Fibroblast of lung (primary cell): ENCODE results near the gene TACC2. TPM values are rescaled to one million over a fixed set of nuclear protein-coding genes. Genes with fewer than 3 reads are reported as not detected.
"Not testable (repeated sequence)": the region's sequence is repeated elsewhere in the genome, so short reads cannot be mapped to it uniquely, and the experiment has no call there.

Source experiments
- DNase-seq, 2 donors: peaks; one replicate each; pipeline versions ENCODE4 v3.0.0 to v3.0.0-alpha.2; 2010; ENCODE audit warnings: low read depth in 2 of 2
- H2AFZ ChIP-seq: 2 replicates; pipeline ENCODE4 v1.5.1; 2012; ENCODE audit warnings: low read length, control low read depth, inconsistent platforms
- H3K27ac ChIP-seq: 2 replicates; pipeline ENCODE4 v1.5.1; 2011; ENCODE audit warnings: low read length, control low read depth; ENCODE audit not compliant: insufficient read depth
- H3K27me3 ChIP-seq: 2 replicates; pipeline ENCODE4 v1.5.1; 2011; ENCODE audit warnings: mild to moderate bottlenecking, low read length; ENCODE audit not compliant: control insufficient read depth, insufficient read depth
- H3K36me3 ChIP-seq: 2 replicates; pipeline ENCODE4 v1.5.1; 2011; ENCODE audit warnings: low read length; ENCODE audit not compliant: control insufficient read depth, insufficient read depth
- H3K4me1 ChIP-seq: 2 replicates; pipeline ENCODE4 v1.5.1; 2011; ENCODE audit warnings: low read length; ENCODE audit not compliant: control insufficient read depth, insufficient read depth; ENCODE audit errors: extremely low read depth
- H3K4me2 ChIP-seq: 2 replicates; pipeline ENCODE4 v1.5.1; 2011; ENCODE audit warnings: low read length, control low read depth; ENCODE audit not compliant: insufficient read depth; ENCODE audit errors: extremely low read depth
- H3K4me3 ChIP-seq, 4 experiments: fragments of 200-600 bp in 1 of 4; sonication (generic) in 1 of 4; replicated peaks in 1 of 4; 2 replicates each; pipeline ENCODE4 v1.5.1; 2011 to 2016; ENCODE audit warnings: low read length in 4 of 4, low read depth in 3 of 4, mild to moderate bottlenecking in 3 of 4, control low read depth in 2 of 4, inconsistent platforms in 1 of 4, mixed read lengths in 1 of 4; ENCODE audit not compliant: insufficient read depth in 1 of 4; ENCODE audit errors: control extremely low read depth in 1 of 4
- H3K79me2 ChIP-seq: 2 replicates; pipeline ENCODE4 v1.5.1; 2012; ENCODE audit warnings: mild to moderate bottlenecking, low read length, inconsistent platforms; ENCODE audit not compliant: control insufficient read depth, insufficient read depth
- H3K9ac ChIP-seq: 2 replicates; pipeline ENCODE4 v1.5.1; 2011; ENCODE audit warnings: mild to moderate bottlenecking, low read length, control low read depth; ENCODE audit not compliant: insufficient read depth
- H3K9me3 ChIP-seq: 2 replicates; pipeline ENCODE4 v1.5.1; 2012; ENCODE audit warnings: low read depth, low read length; ENCODE audit not compliant: control insufficient read depth, insufficient read depth
- H4K20me1 ChIP-seq: 2 replicates; pipeline ENCODE4 v1.5.1; 2011; ENCODE audit warnings: low read length; ENCODE audit not compliant: control insufficient read depth, insufficient read depth; ENCODE audit errors: extremely low read depth
- EZH2 ChIP-seq: IDR thresholded peaks from 2 replicates; pipeline ENCODE4 v1.5.1; 2012; ENCODE audit warnings: low read length, control low read depth, mild to moderate bottlenecking; ENCODE audit errors: missing control alignments
- polyA plus RNA-seq, 2 donors: library from polyadenylated mRNA; depleted of rRNA in 1 of 2; stranded (reverse) in 1 of 2; unstranded in 1 of 2; fragments of >200 nt; gene quantifications; 2 replicates each; pipeline ENCODE4 v1.2.1, GENCODE V29; 2011 to 2012; ENCODE audit warnings: missing spikeins in 1 of 2
- total RNA-seq: library from RNA; depleted of rRNA; stranded (reverse); fragments of >200 nt; gene quantifications from 2 replicates; pipeline ENCODE4 v1.2.1, GENCODE V29; 2014
- TF ChIP-seq, protein P1 (sequence below), 2 donors: IDR thresholded peaks in 1 of 2; conservative IDR thresholded peaks in 1 of 2; 1 replicate in 1 of 2; 2 replicates in 1 of 2; pipeline ENCODE4 v1.5.1; 2011 to 2012; ENCODE audit warnings: low read length in 2 of 2, control low read depth in 1 of 2, inconsistent platforms in 1 of 2, low read depth in 1 of 2, mild to moderate bottlenecking in 1 of 2

TACC2 gene
- total and polyA plus RNA-seq, 2 donors (not counting 1 experiment from before 2014, with no cell fraction given) = 7.6 to 13.0 TPM

- no peak overlapping the region for H2AFZ ChIP-seq
Observed at GRCh38 chr10:121983852-121984251, 5.1 kb upstream of the TACC2 start.

DNA sequence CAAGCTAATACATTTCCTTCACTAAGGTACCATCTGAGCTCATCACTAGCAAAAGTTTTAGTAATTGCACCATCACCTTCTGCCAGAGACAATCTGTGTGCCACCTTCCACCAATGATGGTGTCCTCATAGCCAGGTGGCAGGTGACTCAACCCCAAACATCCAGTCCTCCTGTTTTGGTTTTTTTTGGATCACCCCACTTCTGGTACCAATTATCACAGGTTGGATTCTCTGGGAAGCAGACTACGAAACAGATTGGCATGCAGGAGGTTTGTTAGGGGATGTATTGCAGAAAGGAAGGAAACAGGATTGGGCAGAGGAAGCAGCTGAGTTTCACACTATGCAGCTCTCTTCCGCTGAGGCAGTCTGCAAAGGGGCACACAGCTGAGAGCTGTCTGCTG, 4.5 kb upstream of the TACC2 start:
- H3K27me3 ChIP-seq = no peaks in the 10 kb centered on the region
- no peaks in the 10 kb centered on the region for H3K4me1 ChIP-seq
- H3K4me2 ChIP-seq = no peak overlapping the region
- no peak overlapping the region for H2AFZ ChIP-seq
- no peak overlapping the region for H3K4me3 ChIP-seq
- H3K27ac ChIP-seq = no peak overlapping the region
- TF ChIP-seq EZH2 = no peak
- H3K9ac ChIP-seq = no peak overlapping the region
- no peak for DNase-seq
- no peaks in the 10 kb centered on the region for H3K79me2 ChIP-seq
- H4K20me1 ChIP-seq = no peaks in the 10 kb centered on the region
- H3K36me3 ChIP-seq = no peaks in the 10 kb centered on the region
- peaks cover 1% of the 10 kb centered on the region for H3K9me3 ChIP-seq

More at GRCh38 chr10:121983852-121984251, 5.1 kb upstream of the TACC2 start:
- no peaks in the 10 kb centered on the region for H3K4me1 ChIP-seq
- no peak overlapping the region for H3K4me3 ChIP-seq
- H3K36me3 ChIP-seq = no peaks in the 10 kb centered on the region
- H3K79me2 ChIP-seq = no peaks in the 10 kb centered on the region
- H3K9me3 ChIP-seq = peaks cover 1% of the 10 kb centered on the region
- no peak overlapping the region for H3K27ac ChIP-seq
- DNase-seq = no peak
- no peak for TF ChIP-seq EZH2
- TF ChIP-seq, protein P1, sequence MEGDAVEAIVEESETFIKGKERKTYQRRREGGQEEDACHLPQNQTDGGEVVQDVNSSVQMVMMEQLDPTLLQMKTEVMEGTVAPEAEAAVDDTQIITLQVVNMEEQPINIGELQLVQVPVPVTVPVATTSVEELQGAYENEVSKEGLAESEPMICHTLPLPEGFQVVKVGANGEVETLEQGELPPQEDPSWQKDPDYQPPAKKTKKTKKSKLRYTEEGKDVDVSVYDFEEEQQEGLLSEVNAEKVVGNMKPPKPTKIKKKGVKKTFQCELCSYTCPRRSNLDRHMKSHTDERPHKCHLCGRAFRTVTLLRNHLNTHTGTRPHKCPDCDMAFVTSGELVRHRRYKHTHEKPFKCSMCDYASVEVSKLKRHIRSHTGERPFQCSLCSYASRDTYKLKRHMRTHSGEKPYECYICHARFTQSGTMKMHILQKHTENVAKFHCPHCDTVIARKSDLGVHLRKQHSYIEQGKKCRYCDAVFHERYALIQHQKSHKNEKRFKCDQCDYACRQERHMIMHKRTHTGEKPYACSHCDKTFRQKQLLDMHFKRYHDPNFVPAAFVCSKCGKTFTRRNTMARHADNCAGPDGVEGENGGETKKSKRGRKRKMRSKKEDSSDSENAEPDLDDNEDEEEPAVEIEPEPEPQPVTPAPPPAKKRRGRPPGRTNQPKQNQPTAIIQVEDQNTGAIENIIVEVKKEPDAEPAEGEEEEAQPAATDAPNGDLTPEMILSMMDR (conservative IDR thresholded peaks at IDR 0.05 in 1 of 2, IDR thresholded peaks at IDR 0.05 in 1 of 2; ENCODE audit: low read depth in 1 of 2, low read length in 2 of 2) = no peak
- no peak overlapping the region for H3K4me2 ChIP-seq
- no peak overlapping the region for H3K9ac ChIP-seq
- H4K20me1 ChIP-seq = no peaks in the 10 kb centered on the region
- H3K27me3 ChIP-seq = no peaks in the 10 kb centered on the region

DNA sequence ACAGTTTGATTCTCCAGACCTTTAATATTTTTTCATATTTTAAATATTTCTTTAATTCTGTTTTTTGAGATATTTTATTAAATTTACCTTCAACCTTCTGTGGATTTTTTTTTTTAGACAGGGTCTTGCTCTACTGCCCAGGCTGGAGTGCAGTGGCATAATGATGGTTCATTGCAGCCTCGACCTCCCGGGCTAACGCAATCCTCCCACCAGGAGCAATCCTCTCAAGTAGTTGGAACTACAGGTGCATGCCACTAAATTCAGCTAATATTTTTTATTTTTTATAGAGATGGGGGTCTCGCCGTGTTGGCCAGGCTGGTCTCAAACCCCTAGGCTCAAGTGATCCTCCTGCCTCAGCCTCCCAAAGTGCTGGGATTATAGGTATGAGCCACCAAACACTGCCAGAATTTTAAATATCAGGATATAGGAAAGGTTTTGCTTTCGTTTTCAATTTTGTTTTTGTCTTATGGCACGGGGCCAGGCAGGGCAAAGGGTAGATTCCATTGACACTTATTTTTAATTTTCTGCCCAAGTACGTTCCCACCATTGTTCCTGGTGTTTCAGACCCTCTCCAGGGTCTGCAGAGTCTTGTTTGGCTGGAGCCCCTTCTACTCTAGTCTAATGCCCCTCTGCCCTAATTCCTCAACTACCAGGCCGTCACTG, 1.2 kb downstream of the TACC2 start:
- TF ChIP-seq, protein P1 (conservative IDR thresholded peaks at IDR 0.05 in 1 of 2, IDR thresholded peaks at IDR 0.05 in 1 of 2; ENCODE audit: low read depth in 1 of 2, low read length in 2 of 2) = no peak
- TF ChIP-seq EZH2 = no peak
- Histone ChIP-seq H3K27ac (no peak overlapping the region), H3K4me2 (peak overlapping the region; percentile 44), H3K4me3 (no peak overlapping the region), H3K36me3 (no peaks in the 10 kb centered on the region), H3K4me1 (no peaks in the 10 kb centered on the region), H3K9me3 (no peaks in the 10 kb centered on the region), H4K20me1 (no peaks in the 10 kb centered on the region), H3K79me2 (no peaks in the 10 kb centered on the region), H3K27me3 (no peaks in the 10 kb centered on the region), H3K9ac (no peak overlapping the region), H2AFZ (no peak overlapping the region)
- DNase-seq = no peak

GRCh38 chr10:121991727-121992126, 2.8 kb downstream of the TACC2 start:
- H3K9me3 ChIP-seq, H4K20me1 ChIP-seq, H3K27ac ChIP-seq, H3K9ac ChIP-seq, DNase-seq, H3K4me2 ChIP-seq, H3K27me3 ChIP-seq, H3K4me3 ChIP-seq, H3K4me1 ChIP-seq, H2AFZ ChIP-seq, H3K36me3 ChIP-seq, H3K79me2 ChIP-seq: not testable (repeated sequence)
